HUDEP-2 (cell line): Measurements from ENCODE around the gene ITGA4.
"Not testable (repeated sequence)": the region's sequence is repeated elsewhere in the genome, so short reads cannot be mapped to it uniquely, and the experiment has no call there.

ENCODE experiments used
- DNase-seq, 76 experiments: peaks; one replicate each; lab custom pipeline; 2025; ENCODE audit not compliant: unreplicated experiment in 76 of 76; lab: John Stamatoyannopoulos, UW

Gene ITGA4

GRCh38 chr2:181457121-181457740, at the start of gene ITGA4:
Gene ITGA4 (plus strand): TSS chr2:181457386. CDS start chr2:181457655, 269 bp downstream.
- peak in 74 of 76 experiments; percentile 47 to 91 (median 83) for DNase-seq

GRCh38 chr2:181408861-181409260, 48.3 kb upstream of the ITGA4 start:
- DNase-seq: no peak

- peak in 4 of 76 experiments; percentile 5 for DNase-seq
Observed at GRCh38 chr2:181411105-181411849, 45.9 kb upstream of the ITGA4 start.

GRCh38 chr2:181419129-181419855, 37.9 kb upstream of the ITGA4 start:
- no peak for DNase-seq

- no peak for DNase-seq
Observed at GRCh38 chr2:181420259-181421130, 36.7 kb upstream of the ITGA4 start.

GRCh38 chr2:181421131-181421458, 36.1 kb upstream of the ITGA4 start:
- DNase-seq: no peak

- DNase-seq: no peak
Observed at GRCh38 chr2:181421464-181421863, 35.7 kb upstream of the ITGA4 start.

GRCh38 chr2:181426672-181427071, 30.5 kb upstream of the ITGA4 start:
- DNase-seq: no peak

GRCh38 chr2:181430406-181431118, 26.6 kb upstream of the ITGA4 start:
- DNase-seq: peak in 41 of 76 experiments; percentile 10 to 79 (median 47)

GRCh38 chr2:181431674-181432073, 25.5 kb upstream of the ITGA4 start:
- peak in 2 of 76 experiments; percentile 21 to 23 for DNase-seq

GRCh38 chr2:181438261-181438660, 18.9 kb upstream of the ITGA4 start:
- DNase-seq: peak in 25 of 76 experiments; percentile 2 to 65 (median 30)

GRCh38 chr2:181440344-181440743, 16.8 kb upstream of the ITGA4 start:
- DNase-seq: no peak

GRCh38 chr2:181440919-181441318, 16.3 kb upstream of the ITGA4 start:
- peak in 1 of 76 experiments; percentile 14 for DNase-seq

- peak in 21 of 76 experiments; percentile 12 to 68 (median 32) for DNase-seq
Observed at GRCh38 chr2:181441670-181442069, 15.5 kb upstream of the ITGA4 start.

GRCh38 chr2:181444654-181445053, 12.5 kb upstream of the ITGA4 start:
- no peak for DNase-seq

- peak in 73 of 76 experiments; percentile 17 to 89 (median 63) for DNase-seq
Observed at GRCh38 chr2:181446985-181447384, 10.2 kb upstream of the ITGA4 start.

GRCh38 chr2:181449278-181449677, 7.9 kb upstream of the ITGA4 start:
- DNase-seq: not testable (repeated sequence)

GRCh38 chr2:181454686-181455450, 2.3 kb upstream of the ITGA4 start:
- peak in 10 of 76 experiments; percentile 13 to 57 (median 31) for DNase-seq

- DNase-seq: peak in 59 of 76 experiments; percentile 9 to 83 (median 46)
Observed at GRCh38 chr2:181456660-181457120, 496 bp upstream of the ITGA4 start.
